Neutrophil (primary cell): Measurements from ENCODE around the gene POC5.

ENCODE experiments used
- H3K27ac ChIP-seq: fragments of 200-600 bp; sonication (generic); 2 replicates; pipeline ENCODE4 v1.5.1; 2016; ENCODE audit warnings: mild to moderate bottlenecking, moderate library complexity
- H3K27me3 ChIP-seq: fragments of 200-600 bp; sonication (generic); 2 replicates; pipeline ENCODE4 v1.6.0; 2016; ENCODE audit warnings: mild to moderate bottlenecking
- H3K36me3 ChIP-seq: fragments of 200-600 bp; sonication (generic); 2 replicates; pipeline ENCODE4 v1.5.1; 2017
- H3K4me1 ChIP-seq, 2 experiments: fragments of 200-600 bp in 1 of 2; sonication (generic) in 1 of 2; 1 replicate in 1 of 2; 2 replicates in 1 of 2; pipeline versions ENCODE4 v1.5.1 to v1.6.1; 2013 to 2016; ENCODE audit warnings: low read depth in 1 of 2, low read length in 1 of 2, mild to moderate bottlenecking in 1 of 2, moderate library complexity in 1 of 2; ENCODE audit not compliant: control insufficient read depth in 1 of 2, insufficient read depth in 1 of 2
- H3K4me3 ChIP-seq, 2 experiments: fragments of 200-600 bp in 1 of 2; sonication (generic) in 1 of 2; 1 replicate in 1 of 2; 2 replicates in 1 of 2; pipeline ENCODE4 v1.5.1; 2013 to 2016; ENCODE audit warnings: low read depth in 1 of 2, low read length in 1 of 2, mild to moderate bottlenecking in 1 of 2, moderate library complexity in 1 of 2
- H3K9me3 ChIP-seq: fragments of 200-600 bp; sonication (generic); 2 replicates; pipeline ENCODE4 v1.5.1; 2016
- TF ChIP-seq, protein P1 (sequence below): fragments of 200-600 bp; sonication (generic); IDR thresholded peaks from 2 replicates; pipeline ENCODE4 v1.5.1; 2016; ENCODE audit warnings: antibody characterized with exemption

Gene POC5

DNA sequence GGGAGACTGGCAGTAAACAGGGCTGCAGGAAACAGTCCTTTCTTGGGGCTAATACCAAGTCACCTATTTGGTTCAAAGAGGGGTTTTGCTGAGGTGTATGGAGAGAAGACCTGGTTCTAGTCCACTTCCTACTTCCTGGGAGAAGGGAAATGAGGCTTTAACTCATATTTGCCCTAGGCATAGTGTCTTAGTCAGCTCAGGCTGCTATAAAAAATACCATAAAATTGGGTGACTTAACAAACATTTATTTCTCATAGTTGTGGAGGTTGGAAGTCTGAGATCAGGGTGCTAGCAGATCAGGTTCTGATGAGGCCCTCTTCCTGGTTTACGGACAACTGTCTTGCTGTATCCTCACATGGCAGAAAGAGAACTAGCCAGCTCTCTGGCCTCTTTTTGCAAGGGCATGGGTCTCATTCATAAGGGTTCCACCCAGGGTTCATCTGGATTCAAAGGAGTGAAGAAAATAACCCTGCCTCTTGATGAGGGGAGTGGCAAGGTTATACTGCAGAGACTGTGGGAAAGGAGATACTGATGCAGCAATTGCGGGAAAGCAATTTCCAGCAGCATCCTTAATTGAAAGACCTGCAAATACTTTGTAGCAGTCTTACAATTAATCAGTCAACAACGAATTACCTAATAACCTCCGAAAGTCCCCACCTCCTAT is 65.5 kb downstream of the POC5 start:
- Histone ChIP-seq H3K4me3 (no peak overlapping the region), H3K36me3 (no peaks in the 10 kb centered on the region), H3K9me3 (no peaks in the 10 kb centered on the region), H3K4me1 (no peaks in the 10 kb centered on the region), H3K27ac (no peak overlapping the region), H3K27me3 (no peaks in the 10 kb centered on the region)
- TF ChIP-seq, protein P1, sequence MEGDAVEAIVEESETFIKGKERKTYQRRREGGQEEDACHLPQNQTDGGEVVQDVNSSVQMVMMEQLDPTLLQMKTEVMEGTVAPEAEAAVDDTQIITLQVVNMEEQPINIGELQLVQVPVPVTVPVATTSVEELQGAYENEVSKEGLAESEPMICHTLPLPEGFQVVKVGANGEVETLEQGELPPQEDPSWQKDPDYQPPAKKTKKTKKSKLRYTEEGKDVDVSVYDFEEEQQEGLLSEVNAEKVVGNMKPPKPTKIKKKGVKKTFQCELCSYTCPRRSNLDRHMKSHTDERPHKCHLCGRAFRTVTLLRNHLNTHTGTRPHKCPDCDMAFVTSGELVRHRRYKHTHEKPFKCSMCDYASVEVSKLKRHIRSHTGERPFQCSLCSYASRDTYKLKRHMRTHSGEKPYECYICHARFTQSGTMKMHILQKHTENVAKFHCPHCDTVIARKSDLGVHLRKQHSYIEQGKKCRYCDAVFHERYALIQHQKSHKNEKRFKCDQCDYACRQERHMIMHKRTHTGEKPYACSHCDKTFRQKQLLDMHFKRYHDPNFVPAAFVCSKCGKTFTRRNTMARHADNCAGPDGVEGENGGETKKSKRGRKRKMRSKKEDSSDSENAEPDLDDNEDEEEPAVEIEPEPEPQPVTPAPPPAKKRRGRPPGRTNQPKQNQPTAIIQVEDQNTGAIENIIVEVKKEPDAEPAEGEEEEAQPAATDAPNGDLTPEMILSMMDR, result no peak

DNA sequence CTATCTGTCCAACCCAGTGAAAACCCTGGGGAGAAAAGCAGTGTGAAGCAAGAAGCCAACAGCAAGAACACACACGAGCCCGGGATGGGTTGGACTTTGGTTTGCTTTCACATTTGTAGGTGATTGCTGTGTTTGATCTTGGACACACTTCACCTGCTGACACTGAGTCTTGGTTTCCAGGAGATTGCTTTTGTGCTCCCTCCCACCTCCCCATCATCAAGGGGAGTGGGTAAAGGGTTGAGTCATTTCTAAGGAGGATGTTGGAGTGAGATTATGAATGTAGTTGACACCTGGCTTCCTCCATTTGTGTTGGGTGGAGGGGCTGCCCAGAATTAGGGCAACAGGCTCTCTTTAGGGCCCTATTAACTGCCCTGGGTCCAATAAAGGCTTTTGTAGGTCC is 68.5 kb downstream of the POC5 start:
- no peaks in the 10 kb centered on the region for H3K4me1 ChIP-seq
- TF ChIP-seq, protein P1, result no peak

DNA sequence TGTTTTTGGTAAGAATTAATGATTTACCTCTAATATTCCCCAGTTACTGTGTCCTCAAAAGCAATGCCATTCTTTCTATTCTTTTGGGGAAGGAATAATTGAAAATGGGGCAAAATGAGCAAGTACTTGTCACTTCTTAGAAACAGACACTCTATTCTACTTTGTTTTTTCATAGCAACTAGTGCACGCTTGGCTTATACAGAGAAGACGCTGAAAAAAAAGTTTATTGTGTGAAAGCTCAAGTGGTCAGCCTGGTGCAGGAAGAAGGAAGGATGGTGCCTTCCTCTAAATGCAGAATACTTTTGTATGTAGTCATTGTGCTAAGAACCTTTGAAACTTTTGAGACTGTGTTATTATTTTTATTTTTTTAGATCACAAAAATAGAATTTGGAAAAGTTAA is 76.4 kb downstream of the POC5 start:
- H3K4me1 ChIP-seq, result no peaks in the 10 kb centered on the region
- H3K4me3 ChIP-seq, result no peak overlapping the region
- H3K9me3 ChIP-seq, result no peaks in the 10 kb centered on the region
- TF ChIP-seq, protein P1, result no peak
- no peaks in the 10 kb centered on the region for H3K27me3 ChIP-seq
- no peaks in the 10 kb centered on the region for H3K36me3 ChIP-seq
- H3K27ac ChIP-seq, result no peak overlapping the region

More for the DNA sequence above, 68.5 kb downstream of the POC5 start:
- Histone ChIP-seq H3K9me3 (no peaks in the 10 kb centered on the region), H3K27me3 (no peaks in the 10 kb centered on the region), H3K4me3 (no peak overlapping the region), H3K36me3 (no peaks in the 10 kb centered on the region), H3K27ac (no peak overlapping the region)

DNA sequence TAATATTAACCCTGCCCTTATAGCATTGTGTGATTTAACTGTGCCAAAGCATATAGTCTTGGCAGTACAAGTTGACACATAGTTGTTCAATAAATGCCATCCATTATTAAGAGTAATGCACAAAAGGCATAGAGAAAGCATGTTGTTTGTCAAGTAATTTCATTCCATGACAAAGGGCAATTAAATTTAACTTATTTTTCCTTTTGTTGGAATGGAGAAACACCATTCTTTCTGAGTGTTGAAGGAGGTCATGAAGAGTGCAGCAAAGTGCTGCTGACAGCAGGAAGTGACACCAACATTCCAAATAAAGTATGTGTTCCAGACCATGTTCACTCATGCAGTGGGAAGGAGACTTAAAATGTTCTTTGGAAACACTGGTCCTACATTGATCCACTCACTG is 76.8 kb downstream of the POC5 start:
- TF ChIP-seq, protein P1, result no peak
- H3K4me1 ChIP-seq, result no peaks in the 10 kb centered on the region
- H3K36me3 ChIP-seq, result no peaks in the 10 kb centered on the region
- H3K27me3 ChIP-seq, result no peaks in the 10 kb centered on the region
- no peak overlapping the region for H3K4me3 ChIP-seq
- H3K27ac ChIP-seq, result no peak overlapping the region
- no peaks in the 10 kb centered on the region for H3K9me3 ChIP-seq

DNA sequence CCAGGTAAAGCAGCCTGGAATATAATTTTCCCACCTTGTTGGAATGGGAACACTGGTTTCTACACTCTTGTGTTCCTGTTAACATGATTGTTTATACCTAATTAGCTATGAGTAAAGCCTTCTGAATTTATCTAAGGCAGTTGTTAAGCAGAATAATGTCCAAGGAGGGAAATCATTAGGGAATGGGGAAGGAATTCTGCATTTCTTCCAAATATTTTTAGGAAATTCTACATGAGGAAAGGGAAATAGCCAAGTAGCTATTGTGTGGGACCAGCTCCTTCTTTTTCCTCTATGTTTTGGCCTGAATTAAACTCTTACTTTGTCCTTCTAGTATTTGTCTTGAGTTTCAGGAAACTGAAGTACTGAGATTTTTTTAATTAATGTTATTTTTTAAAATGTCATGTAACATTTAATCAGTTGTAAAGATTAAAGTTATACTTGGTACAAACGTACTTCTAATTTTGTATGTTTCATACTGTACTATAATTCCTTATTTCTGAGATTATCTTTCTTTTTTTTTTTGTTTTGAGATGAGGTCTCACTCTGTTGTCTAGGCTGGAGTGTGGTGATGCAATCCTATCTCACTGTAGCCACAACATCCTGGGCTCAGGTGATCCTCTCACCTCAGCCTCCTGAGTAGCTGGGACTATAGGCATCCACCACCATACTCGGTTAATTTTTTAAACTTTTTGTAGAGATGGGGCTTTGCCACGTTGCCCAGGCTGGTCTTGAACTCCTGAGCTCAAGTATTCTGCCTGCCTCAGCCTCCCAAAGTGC is 77.5 kb downstream of the POC5 start:
- Histone ChIP-seq H3K4me1 (no peaks in the 10 kb centered on the region), H3K27me3 (no peaks in the 10 kb centered on the region), H3K36me3 (no peaks in the 10 kb centered on the region), H3K4me3 (no peak overlapping the region), H3K27ac (no peak overlapping the region), H3K9me3 (no peaks in the 10 kb centered on the region)
- TF ChIP-seq, protein P1, result no peak
